Hepatocyte (in vitro differentiated cells): ENCODE data around the gene ST3GAL5.

Experiments used
- EZH2phosphoT487 ChIP-seq: fragments of 200-600 bp; sonication (generic); IDR thresholded peaks from one replicate; pipeline ENCODE4 v1.6.1; 2018; ENCODE audit warnings: antibody characterized with exemption, mild to moderate bottlenecking, low read depth, moderate library complexity; ENCODE audit not compliant: unreplicated experiment, severe bottlenecking
- TF ChIP-seq, protein P1 (sequence below): fragments of 200-600 bp; sonication (generic); IDR thresholded peaks from 2 replicates; pipeline ENCODE4 v1.5.1; 2016; ENCODE audit warnings: antibody characterized with exemption, mild to moderate bottlenecking; ENCODE audit not compliant: poor library complexity

DNA sequence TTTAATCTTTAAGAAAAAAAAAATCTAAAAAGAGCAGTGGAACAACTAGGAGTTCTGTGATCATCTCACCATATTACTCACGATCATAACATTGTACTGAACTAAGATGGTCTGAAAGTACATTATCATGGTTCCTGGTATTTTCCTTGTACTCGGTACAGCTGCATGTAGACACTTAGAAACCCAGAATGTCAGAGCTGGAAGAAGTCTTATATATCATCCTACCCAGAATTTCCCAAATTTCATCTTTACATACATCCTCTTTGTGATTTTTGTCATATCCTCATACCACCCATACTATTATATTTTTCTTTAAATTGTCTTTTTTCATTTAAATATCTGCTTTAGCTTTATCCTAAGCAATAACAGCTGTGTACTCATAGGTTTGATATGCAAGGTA lies 12.4 kb upstream of the ST3GAL5 start:
- TF ChIP-seq, protein P1, sequence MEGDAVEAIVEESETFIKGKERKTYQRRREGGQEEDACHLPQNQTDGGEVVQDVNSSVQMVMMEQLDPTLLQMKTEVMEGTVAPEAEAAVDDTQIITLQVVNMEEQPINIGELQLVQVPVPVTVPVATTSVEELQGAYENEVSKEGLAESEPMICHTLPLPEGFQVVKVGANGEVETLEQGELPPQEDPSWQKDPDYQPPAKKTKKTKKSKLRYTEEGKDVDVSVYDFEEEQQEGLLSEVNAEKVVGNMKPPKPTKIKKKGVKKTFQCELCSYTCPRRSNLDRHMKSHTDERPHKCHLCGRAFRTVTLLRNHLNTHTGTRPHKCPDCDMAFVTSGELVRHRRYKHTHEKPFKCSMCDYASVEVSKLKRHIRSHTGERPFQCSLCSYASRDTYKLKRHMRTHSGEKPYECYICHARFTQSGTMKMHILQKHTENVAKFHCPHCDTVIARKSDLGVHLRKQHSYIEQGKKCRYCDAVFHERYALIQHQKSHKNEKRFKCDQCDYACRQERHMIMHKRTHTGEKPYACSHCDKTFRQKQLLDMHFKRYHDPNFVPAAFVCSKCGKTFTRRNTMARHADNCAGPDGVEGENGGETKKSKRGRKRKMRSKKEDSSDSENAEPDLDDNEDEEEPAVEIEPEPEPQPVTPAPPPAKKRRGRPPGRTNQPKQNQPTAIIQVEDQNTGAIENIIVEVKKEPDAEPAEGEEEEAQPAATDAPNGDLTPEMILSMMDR = no peak
- no peak for TF ChIP-seq EZH2phosphoT487
